Coronary artery (tissue), 2 donors: ENCODE data around the gene RNGTT.

Source experiments
- DNase-seq: peaks from one replicate; pipeline ENCODE4 v3.0.0-alpha.2; 2017; ENCODE audit warnings: low spot score
- H3K27ac ChIP-seq, 2 donors: fragments of 200-600 bp; sonication (generic); one replicate each; pipeline ENCODE4 v1.5.1; 2016 to 2019
- H3K4me3 ChIP-seq: fragments of 200-600 bp; sonication (generic); 2 replicates; pipeline ENCODE4 v1.5.1; 2016; ENCODE audit warnings: mild to moderate bottlenecking, moderate library complexity
- TF ChIP-seq, protein P1 (sequence below): fragments of 200-600 bp; sonication (generic); IDR thresholded peaks from one replicate; pipeline ENCODE4 v1.5.1; 2019; ENCODE audit warnings: antibody characterized with exemption

RNGTT gene

DNA sequence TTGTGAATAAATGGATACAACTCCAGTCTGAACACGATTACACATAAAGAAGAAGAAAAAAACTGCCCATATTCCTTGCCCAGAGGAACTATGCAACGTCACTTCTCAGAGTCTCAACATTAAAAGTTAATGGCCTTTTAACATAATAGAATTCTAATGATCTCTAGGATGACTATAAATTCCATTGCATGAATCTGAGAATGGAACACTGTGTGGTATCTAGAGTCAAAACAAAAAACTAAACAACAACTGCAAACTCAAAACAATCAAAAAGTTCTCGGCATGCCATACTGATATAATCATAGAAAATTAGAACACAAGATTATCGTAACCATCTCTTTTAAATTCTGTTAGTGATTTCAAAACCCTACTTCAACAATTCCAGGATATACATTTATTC is 283.6 kb downstream of the RNGTT start:
- no peak overlapping the region for H3K27ac ChIP-seq
- TF ChIP-seq, protein P1, sequence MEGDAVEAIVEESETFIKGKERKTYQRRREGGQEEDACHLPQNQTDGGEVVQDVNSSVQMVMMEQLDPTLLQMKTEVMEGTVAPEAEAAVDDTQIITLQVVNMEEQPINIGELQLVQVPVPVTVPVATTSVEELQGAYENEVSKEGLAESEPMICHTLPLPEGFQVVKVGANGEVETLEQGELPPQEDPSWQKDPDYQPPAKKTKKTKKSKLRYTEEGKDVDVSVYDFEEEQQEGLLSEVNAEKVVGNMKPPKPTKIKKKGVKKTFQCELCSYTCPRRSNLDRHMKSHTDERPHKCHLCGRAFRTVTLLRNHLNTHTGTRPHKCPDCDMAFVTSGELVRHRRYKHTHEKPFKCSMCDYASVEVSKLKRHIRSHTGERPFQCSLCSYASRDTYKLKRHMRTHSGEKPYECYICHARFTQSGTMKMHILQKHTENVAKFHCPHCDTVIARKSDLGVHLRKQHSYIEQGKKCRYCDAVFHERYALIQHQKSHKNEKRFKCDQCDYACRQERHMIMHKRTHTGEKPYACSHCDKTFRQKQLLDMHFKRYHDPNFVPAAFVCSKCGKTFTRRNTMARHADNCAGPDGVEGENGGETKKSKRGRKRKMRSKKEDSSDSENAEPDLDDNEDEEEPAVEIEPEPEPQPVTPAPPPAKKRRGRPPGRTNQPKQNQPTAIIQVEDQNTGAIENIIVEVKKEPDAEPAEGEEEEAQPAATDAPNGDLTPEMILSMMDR = no peak
- no peak for DNase-seq
- H3K4me3 ChIP-seq = no peak overlapping the region

DNA sequence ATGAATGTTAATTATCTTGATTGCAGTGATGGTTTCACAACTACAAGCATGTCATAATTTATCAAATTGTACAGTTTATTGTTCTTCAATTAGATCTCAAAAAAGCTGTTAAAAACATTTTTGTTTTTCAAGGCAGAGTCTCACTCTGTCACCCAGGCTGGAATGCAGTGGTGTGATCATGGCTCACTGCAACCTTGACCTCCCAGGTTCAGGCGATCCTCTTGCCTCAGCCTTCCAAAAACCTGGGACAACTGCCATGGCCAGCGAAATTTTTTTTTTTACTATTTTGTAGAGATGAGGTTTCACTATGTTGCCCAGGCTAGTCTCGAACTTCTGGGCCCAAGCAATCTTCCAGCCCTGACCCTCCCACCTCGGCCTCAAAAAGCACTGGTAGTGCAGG is 286.1 kb downstream of the RNGTT start:
- TF ChIP-seq, protein P1 = no peak
- Histone ChIP-seq H3K4me3 (no peak overlapping the region), H3K27ac (no peak overlapping the region)
- no peak for DNase-seq

DNA sequence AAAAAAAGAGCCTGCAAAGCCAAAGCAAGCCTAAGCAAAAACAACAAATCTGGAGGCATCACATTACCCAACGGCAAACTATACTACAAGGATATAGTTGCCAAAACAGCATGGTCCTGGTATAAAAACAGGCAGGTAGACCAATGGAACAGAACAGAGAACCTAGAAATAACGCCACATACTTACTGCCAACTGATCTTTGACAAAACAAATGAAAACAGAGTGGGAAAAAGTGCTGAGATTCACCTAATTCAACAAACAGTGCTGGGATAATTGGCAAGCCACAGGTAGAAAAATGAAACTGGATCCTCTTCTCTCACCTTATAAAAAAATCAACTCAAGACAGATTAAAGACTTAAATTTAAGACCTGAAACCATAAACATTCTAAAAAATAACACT is 291.8 kb downstream of the RNGTT start:
- TF ChIP-seq, protein P1 = no peak
- DNase-seq = no peak

DNA sequence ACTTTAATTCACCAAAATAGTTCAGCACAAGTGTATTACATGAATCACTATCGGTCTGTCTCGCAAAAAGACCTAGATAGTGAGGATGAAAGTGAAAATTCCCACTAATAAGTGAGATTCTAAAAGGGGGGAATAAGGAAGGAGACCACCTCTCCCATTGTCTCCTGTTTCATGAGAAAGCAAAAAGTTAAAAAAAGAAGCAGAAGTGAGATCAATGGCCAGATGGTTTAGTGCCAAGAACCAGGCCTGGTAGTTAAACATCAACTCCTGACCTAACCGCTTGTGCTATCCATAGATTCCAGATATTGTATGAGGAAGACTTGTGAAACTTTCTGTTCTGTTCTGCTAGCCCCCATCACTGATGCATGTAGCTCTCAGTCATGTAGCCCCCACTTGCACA is 293.0 kb downstream of the RNGTT start:
- TF ChIP-seq, protein P1 = no peak
- no peak overlapping the region for H3K27ac ChIP-seq
- H3K4me3 ChIP-seq = no peak overlapping the region
- DNase-seq = no peak

More for the DNA sequence above, 291.8 kb downstream of the RNGTT start:
- Histone ChIP-seq H3K27ac (no peak overlapping the region), H3K4me3 (no peak overlapping the region)

DNA sequence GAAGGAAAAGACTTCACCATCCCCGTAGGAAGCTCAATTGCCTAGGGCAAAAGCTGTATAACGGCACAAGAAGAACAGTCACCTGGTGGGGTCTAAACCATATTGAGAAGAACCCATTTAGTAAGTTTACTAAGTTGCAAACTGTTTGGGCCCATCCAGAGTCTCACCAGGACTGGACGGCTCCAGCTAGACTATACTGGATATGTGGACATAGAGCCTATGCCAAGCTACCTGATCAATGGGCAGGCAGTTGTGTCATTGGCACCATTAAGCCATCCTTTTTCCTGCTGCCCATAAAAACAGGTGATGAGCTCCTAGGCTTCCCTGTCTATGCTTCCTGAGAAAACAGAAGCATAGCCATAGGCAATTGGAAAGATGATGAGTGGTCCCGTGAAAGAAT is 293.9 kb downstream of the RNGTT start:
- DNase-seq = no peak
- no peak overlapping the region for H3K27ac ChIP-seq
- no peak overlapping the region for H3K4me3 ChIP-seq
- TF ChIP-seq, protein P1 = no peak

DNA sequence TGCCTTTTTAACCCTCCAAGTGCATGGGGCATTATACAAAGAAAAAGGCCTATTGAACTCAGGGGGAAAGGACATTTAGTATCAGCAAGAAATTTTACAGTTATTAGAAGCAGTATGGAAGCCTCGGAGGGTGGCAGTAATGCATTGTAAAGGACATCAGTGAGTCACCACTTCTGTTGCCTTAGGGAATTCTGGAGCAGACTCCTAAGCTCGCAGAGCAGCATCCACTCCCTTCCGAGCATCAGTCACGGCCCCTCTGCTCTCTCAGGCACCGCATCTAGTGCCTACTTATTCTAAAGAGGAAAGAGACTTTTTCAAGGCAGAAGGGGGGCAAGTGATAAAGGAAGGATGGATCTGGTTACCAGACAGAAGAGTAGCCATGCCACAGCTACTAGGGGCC is 296.5 kb downstream of the RNGTT start:
- DNase-seq = no peak
- H3K4me3 ChIP-seq = no peak overlapping the region
- no peak overlapping the region for H3K27ac ChIP-seq
- TF ChIP-seq, protein P1 = no peak

DNA sequence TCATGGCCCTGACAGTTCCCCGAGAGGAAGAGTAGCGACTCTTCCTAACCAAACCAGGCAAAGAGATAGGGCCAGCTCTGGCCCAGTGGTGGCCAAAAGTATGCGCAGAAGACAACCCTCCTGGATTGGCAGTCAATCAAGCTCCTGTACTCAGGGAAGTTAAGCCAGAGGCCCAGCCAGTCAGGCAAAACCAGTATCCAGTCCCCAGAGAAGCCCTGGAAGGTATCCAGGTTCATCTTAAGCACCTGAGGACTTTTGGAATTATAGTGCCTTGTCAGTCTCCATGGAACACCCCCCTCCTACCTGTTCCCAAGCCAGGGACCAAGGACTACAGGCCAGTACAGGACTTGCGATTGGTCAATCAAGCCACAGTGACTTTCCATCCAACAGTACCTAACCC is 298.3 kb downstream of the RNGTT start:
- Histone ChIP-seq H3K27ac (no peak overlapping the region), H3K4me3 (no peak overlapping the region)
- TF ChIP-seq, protein P1 = no peak
- DNase-seq = no peak
